Activated B cell treated with CpG ODN at 0.5 μM for 24 hours (primary cell): Measurements from ENCODE around the gene SHLD1. TPM values are rescaled to one million over a fixed set of nuclear protein-coding genes. Genes with fewer than 3 reads are reported as not detected.

Experiments
- ATAC-seq: fragments of 200-7000 bp; cut with Tn5 transposase; one replicate; pipeline ENCODE4 v1.10.0; 2021; ENCODE audit warnings: low read depth, mild to moderate bottlenecking, moderate library complexity
- CTCF ChIA-PET: fragments of 350-600 bp; sonication (Branson Sonifier 250); formaldehyde crosslinking; loops from one replicate; lab custom pipeline; 2021; ENCODE audit warnings: antibody characterized with exemption; lab: Charles Lee
- POLR2A ChIA-PET: fragments of 350-600 bp; sonication (Branson Sonifier 250); formaldehyde crosslinking; loops from one replicate; lab custom pipeline; 2021; ENCODE audit warnings: antibody characterized with exemption; lab: Charles Lee
- DNase-seq: peaks from one replicate; pipeline ENCODE4 v3.0.0; 2022
- H3K27ac Mint-ChIP-seq: one replicate; pipeline ENCODE4 v1.8.0; 2020; ENCODE audit warnings: mixed read lengths
- H3K27me3 Mint-ChIP-seq: one replicate; pipeline ENCODE4 v1.8.0; 2021; ENCODE audit warnings: mixed read lengths
- H3K36me3 Mint-ChIP-seq: one replicate; pipeline ENCODE4 v1.8.0; 2021; ENCODE audit warnings: low read depth, mixed read lengths
- H3K4me1 Mint-ChIP-seq: one replicate; pipeline ENCODE4 v1.8.0; 2021; ENCODE audit warnings: mixed read lengths
- H3K4me3 Mint-ChIP-seq: one replicate; pipeline ENCODE4 v1.8.0; 2020; ENCODE audit warnings: mild to moderate bottlenecking, mixed read lengths
- H3K9me3 Mint-ChIP-seq: one replicate; pipeline ENCODE4 v1.8.0; 2020; ENCODE audit warnings: mixed read lengths
- intact Hi-C: fragments of 100-400 bp; cut with micrococcal nuclease; formaldehyde crosslinking; loops from one replicate; pipeline ENCODE4 v1.15.1; 2024
- total RNA-seq: library from RNA; stranded (reverse); gene quantifications from 2 replicates; pipeline ENCODE4 v1.2.3, GENCODE V29; 2022
- TF ChIP-seq, protein P1 (sequence below): fragments of 200-600 bp; IDR thresholded peaks from one replicate; pipeline ENCODE4 v1.8.0; 2022; ENCODE audit warnings: antibody characterized with exemption, mild to moderate bottlenecking

Gene SHLD1
- total RNA-seq, 1 donor from 2014 or later = 15.0 TPM

DNA sequence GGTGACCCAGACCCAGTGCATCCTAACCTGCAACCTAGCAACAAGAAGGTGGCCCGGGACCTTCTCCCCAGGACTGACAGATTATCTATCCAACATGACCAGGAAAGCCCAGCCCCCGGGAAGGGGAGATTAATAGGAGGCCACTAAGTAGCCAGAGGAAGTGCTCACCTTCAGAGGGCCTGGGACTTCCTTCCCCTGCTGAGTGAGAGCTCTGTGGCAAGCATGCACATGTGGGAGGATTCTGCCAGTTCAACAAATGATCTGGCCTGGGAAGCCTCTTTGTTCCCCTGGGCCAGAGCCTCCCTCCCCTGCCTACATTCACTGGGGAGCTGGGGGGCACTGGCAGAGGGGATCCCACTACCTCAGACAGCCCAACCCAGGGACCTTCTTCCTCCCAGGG is 39.6 kb downstream of the SHLD1 start:
- Mint-ChIP-seq H3K4me1 (peaks cover 15% of the 10 kb centered on the region), H3K27ac (no peak overlapping the region), H3K4me3 (no peak overlapping the region), H3K36me3 (peaks cover 32% of the 10 kb centered on the region), H3K27me3 (no peaks in the 10 kb centered on the region), H3K9me3 (no peaks in the 10 kb centered on the region)
- POLR2A ChIA-PET = no interaction called here
- CTCF ChIA-PET = interaction anchor here (6.0 to 8.6 kb wide), 2 partner anchors 221 to 260 kb away, joined by 75 to 172 read pairs; no protein-coding TSS in a partner anchor
- intact Hi-C loops = loop anchor here (5.0 kb wide), 2 partner anchors 133 to 287 kb away; no protein-coding TSS in a partner anchor
- ATAC-seq (no peak), DNase-seq (no peak)
- TF ChIP-seq, protein P1, sequence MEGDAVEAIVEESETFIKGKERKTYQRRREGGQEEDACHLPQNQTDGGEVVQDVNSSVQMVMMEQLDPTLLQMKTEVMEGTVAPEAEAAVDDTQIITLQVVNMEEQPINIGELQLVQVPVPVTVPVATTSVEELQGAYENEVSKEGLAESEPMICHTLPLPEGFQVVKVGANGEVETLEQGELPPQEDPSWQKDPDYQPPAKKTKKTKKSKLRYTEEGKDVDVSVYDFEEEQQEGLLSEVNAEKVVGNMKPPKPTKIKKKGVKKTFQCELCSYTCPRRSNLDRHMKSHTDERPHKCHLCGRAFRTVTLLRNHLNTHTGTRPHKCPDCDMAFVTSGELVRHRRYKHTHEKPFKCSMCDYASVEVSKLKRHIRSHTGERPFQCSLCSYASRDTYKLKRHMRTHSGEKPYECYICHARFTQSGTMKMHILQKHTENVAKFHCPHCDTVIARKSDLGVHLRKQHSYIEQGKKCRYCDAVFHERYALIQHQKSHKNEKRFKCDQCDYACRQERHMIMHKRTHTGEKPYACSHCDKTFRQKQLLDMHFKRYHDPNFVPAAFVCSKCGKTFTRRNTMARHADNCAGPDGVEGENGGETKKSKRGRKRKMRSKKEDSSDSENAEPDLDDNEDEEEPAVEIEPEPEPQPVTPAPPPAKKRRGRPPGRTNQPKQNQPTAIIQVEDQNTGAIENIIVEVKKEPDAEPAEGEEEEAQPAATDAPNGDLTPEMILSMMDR = no peak

DNA sequence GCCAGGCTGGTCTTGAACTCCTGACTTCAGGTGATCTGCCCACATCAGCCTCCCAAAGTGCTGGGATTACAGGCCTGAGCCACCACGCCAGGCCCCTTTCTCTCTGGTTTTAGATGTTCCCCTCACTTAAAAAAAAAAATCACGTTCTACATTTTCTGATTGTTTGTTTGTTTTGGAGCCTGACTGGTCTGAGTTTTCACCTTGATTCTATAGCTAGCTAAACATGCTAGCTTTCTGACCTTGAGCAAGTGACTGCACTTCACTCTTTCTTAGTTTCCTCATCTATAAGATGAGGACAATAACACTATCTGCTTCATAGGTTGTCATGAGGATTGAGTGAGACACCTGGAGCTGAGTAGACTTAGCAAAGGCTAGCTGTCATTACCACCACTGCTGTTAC is 43.7 kb downstream of the SHLD1 start:
- DNase-seq = no peak
- TF ChIP-seq, protein P1 = no peak
- Mint-ChIP-seq H3K27ac (no peak overlapping the region), H3K4me3 (no peak overlapping the region), H3K36me3 (peaks cover 12% of the 10 kb centered on the region), H3K9me3 (peaks cover 2% of the 10 kb centered on the region), H3K27me3 (no peaks in the 10 kb centered on the region), H3K4me1 (peaks cover 28% of the 10 kb centered on the region)
- ATAC-seq = no peak
- ChIA-PET POLR2A (no interaction called here), CTCF (interaction anchor here (1.3 to 1.6 kb wide), 2 partner anchors 25 to 224 kb away, joined by 3 to 4 read pairs; no protein-coding TSS in a partner anchor)
- intact Hi-C loops = no loop called here

DNA sequence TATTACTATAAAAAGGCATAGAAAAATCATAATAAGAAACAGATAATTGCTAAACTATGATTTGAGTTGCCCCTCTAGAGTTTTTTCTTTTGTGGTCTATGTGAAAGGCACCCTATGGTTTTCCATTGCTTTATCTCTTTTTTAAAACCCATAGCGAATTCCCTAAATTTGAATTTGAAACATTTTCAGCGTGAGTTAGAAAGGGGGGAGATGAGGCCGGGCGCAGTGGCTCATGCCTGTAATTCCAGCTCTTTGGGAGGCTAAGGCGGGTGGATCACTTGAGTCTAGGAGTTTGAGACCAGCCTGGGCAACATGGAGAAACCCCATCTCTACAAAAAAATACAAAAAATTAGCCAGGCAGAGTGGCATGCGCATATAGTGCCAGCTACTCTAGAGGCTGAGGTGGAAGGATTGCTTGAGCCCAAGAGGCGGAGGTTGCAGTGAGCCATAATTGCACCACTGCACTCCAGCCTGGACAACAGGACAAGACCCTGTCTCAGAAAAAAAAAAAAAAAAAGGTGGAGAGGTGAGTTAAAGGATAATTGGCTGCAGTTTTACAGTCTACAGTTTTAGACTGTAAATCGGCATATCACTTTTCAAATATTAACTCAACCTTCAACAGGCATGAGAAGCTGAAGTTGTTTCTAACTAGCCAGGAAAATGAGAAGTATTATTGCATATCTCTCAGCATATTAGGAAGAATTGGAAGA is 46.3 kb downstream of the SHLD1 start:
- ChIA-PET POLR2A (interaction anchor here (0.7 to 1.6 kb wide), 4 partner anchors 8 to 253 kb away, joined by 4 to 7 read pairs (median 6); no protein-coding TSS in a partner anchor), CTCF (interaction anchor here (1.1 to 2.3 kb wide), 2 partner anchors 8 to 227 kb away, joined by 3 to 11 read pairs; no protein-coding TSS in a partner anchor)
- Mint-ChIP-seq H3K9me3 (peaks cover 2% of the 10 kb centered on the region), H3K36me3 (peaks cover 14% of the 10 kb centered on the region), H3K4me3 (no peak overlapping the region), H3K27me3 (no peaks in the 10 kb centered on the region), H3K4me1 (peaks cover 33% of the 10 kb centered on the region), H3K27ac (peak overlapping the region; percentile 100)
- intact Hi-C loops = loop anchor here (1.0 kb wide), 2 partner anchors 46 to 154 kb away; partner anchors contain the start of genes MCM8, SHLD1 and TRMT6
- no peak for ATAC-seq
- DNase-seq = no peak
- TF ChIP-seq, protein P1 = no peak

DNA sequence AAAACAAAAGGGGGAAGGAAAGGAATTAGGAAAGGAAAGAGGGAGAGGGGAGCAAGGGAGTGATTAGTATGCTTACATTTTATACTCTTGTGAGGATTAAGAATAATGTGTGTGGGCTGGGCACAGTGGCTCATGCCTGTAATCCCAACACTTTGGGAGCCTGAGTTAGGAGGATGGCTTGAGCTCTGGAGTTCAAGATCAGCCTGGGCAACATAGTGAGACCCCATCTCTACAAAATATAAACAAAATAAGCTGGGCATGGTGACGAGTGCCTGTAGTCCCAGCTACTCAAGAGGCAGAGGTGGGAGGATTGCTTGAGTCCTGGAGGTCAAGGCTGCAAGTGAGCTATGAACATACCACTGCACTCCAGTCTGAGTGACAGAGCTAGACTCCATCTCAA is 47.0 kb downstream of the SHLD1 start:
- Mint-ChIP-seq H3K4me3 (no peak overlapping the region), H3K4me1 (peaks cover 29% of the 10 kb centered on the region), H3K27ac (peak overlapping the region; percentile 100)

More for the DNA sequence above, 47.0 kb downstream of the SHLD1 start:
- peaks cover 14% of the 10 kb centered on the region for H3K36me3 Mint-ChIP-seq
- intact Hi-C loops = loop anchor here (1.0 kb wide), 2 partner anchors 47 to 153 kb away; partner anchors contain the start of genes MCM8, SHLD1 and TRMT6
- DNase-seq = no peak
- H3K27me3 Mint-ChIP-seq = no peaks in the 10 kb centered on the region
- ATAC-seq = no peak
- ChIA-PET POLR2A (interaction anchor here (0.7 to 1.6 kb wide), 5 partner anchors 9 to 254 kb away, joined by 4 to 7 read pairs (median 6); no protein-coding TSS in a partner anchor), CTCF (interaction anchor here (1.1 to 2.3 kb wide), 2 partner anchors 9 to 228 kb away, joined by 3 to 11 read pairs; no protein-coding TSS in a partner anchor)
- H3K9me3 Mint-ChIP-seq = peaks cover 2% of the 10 kb centered on the region
- TF ChIP-seq, protein P1 = no peak
